Neural progenitor cell (in vitro differentiated cells): ENCODE measurements around the gene MTREX.

Experiments used
- EZH2 ChIP-seq: fragments of 200-600 bp; sonication (generic); IDR thresholded peaks from 2 replicates; pipeline ENCODE4 v1.6.1; 2017; ENCODE audit warnings: antibody characterized with exemption, mild to moderate bottlenecking, moderate library complexity
- EZH2phosphoT487 ChIP-seq: fragments of 200-600 bp; sonication (generic); IDR thresholded peaks from 2 replicates; pipeline ENCODE4 v1.6.1; 2017; ENCODE audit warnings: antibody characterized with exemption
- TF ChIP-seq, protein P1 (sequence below): fragments of 200-600 bp; sonication (generic); IDR thresholded peaks from 2 replicates; pipeline ENCODE4 v1.5.1; 2017; ENCODE audit warnings: antibody characterized with exemption, mild to moderate bottlenecking

DNA sequence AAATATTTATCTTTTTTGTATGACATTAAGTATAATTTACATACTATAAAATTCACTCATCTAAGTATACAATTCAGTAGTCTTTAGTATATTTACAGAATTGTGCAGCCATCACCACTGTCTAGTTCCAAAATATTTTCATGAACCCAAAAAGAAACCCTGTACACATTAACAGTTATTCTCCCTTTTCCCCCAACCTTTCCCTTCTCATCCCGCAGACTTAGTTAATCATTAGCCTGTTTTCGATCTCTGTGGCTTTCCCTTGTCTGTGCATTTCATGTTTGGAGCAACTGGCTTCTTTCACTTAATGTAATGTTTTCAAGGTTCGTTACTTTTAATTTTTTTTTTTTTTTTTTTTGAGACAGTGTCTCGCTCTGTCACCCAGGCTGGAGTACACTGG lies 37.5 kb downstream of the MTREX start:
- TF ChIP-seq EZH2phosphoT487: no peak
- TF ChIP-seq, protein P1, sequence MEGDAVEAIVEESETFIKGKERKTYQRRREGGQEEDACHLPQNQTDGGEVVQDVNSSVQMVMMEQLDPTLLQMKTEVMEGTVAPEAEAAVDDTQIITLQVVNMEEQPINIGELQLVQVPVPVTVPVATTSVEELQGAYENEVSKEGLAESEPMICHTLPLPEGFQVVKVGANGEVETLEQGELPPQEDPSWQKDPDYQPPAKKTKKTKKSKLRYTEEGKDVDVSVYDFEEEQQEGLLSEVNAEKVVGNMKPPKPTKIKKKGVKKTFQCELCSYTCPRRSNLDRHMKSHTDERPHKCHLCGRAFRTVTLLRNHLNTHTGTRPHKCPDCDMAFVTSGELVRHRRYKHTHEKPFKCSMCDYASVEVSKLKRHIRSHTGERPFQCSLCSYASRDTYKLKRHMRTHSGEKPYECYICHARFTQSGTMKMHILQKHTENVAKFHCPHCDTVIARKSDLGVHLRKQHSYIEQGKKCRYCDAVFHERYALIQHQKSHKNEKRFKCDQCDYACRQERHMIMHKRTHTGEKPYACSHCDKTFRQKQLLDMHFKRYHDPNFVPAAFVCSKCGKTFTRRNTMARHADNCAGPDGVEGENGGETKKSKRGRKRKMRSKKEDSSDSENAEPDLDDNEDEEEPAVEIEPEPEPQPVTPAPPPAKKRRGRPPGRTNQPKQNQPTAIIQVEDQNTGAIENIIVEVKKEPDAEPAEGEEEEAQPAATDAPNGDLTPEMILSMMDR: no peak
- no peak for TF ChIP-seq EZH2
